Esophagus squamous epithelium (tissue), 5 donors: Measurements from ENCODE around the gene C3orf18. TPM values are rescaled to one million over a fixed set of nuclear protein-coding genes. Genes with fewer than 3 reads are reported as not detected.

Source experiments
- DNase-seq: peaks from one replicate; lab custom pipeline; 2025; lab: John Stamatoyannopoulos, UW
- H3K27ac ChIP-seq, 4 donors: fragments of 200-600 bp; sonication (generic); one replicate each; pipeline ENCODE4 v1.5.1; 2016 to 2019; ENCODE audit warnings: mild to moderate bottlenecking in 1 of 4
- H3K27me3 ChIP-seq, 4 donors: fragments of 200-600 bp; sonication (generic); 1 replicate in 3 of 4; 2 replicates in 1 of 4; pipeline versions ENCODE4 v1.5.1 to v1.6.0; 2017 to 2021; ENCODE audit warnings: antibody characterized with exemption in 1 of 4
- H3K36me3 ChIP-seq, 3 donors: fragments of 200-600 bp; sonication (generic); one replicate each; pipeline ENCODE4 v1.5.1; 2016 to 2019
- H3K4me1 ChIP-seq, 3 donors: fragments of 200-600 bp; sonication (generic); one replicate each; pipeline ENCODE4 v1.5.1; 2017 to 2019
- H3K4me3 ChIP-seq, 4 donors: fragments of 200-600 bp; sonication (generic); 1 replicate in 3 of 4; 2 replicates in 1 of 4; pipeline ENCODE4 v1.5.1; 2016 to 2019; ENCODE audit warnings: mild to moderate bottlenecking in 2 of 4, moderate library complexity in 1 of 4
- H3K9me3 ChIP-seq, 3 donors: fragments of 200-600 bp; sonication (generic); one replicate each; pipeline ENCODE4 v1.5.1; 2016 to 2019
- CTCF ChIP-seq, 6 experiments: fragments of 450-650 bp in 4 of 6; fragments of 200-600 bp in 2 of 6; sonication (generic) in 2 of 6; IDR thresholded peaks; one replicate each; pipeline ENCODE4 v1.5.1; 2016 to 2019; ENCODE audit warnings: antibody characterized with exemption in 6 of 6, mild to moderate bottlenecking in 4 of 6, moderate library complexity in 4 of 6
- POLR2A ChIP-seq, 4 donors: fragments of 450-650 bp; IDR thresholded peaks; one replicate each; pipeline ENCODE4 v1.6.1; 2017; ENCODE audit warnings: antibody characterized with exemption in 4 of 4, mild to moderate bottlenecking in 4 of 4, moderate library complexity in 3 of 4
- WGBS, 2 donors: methylation state at CpG; one replicate each; pipeline ENCODE4 v1.1.5; 2018; 5-methylcytosine and 5-hydroxymethylcytosine counted together
- intact Hi-C: fragments of 100-400 bp; cut with DNase I; formaldehyde crosslinking; loops from one replicate; pipeline ENCODE4 v1.15.0; 2022
- total RNA-seq, 4 donors: library from RNA; depleted of rRNA; stranded (reverse); fragments of >200 nt; gene quantifications; one replicate each; pipeline ENCODE4 v1.1.0, GENCODE V29; 2016
- donor health status: DM: yes; HTN: yes; CAD: no.

The C3orf18 gene
- total RNA-seq, 4 donors from 2014 or later, result 0.15 to 3.2 (median 1.2) TPM

- TF ChIP-seq CTCF (IDR thresholded peaks at IDR 0.05), result no peak
- TF ChIP-seq POLR2A (IDR thresholded peaks at IDR 0.05), result no peak
- no peak for DNase-seq
- no peaks in the 10 kb centered on the region for H3K9me3 ChIP-seq
- 95% methylated on average over 2 of the region's 5 CpGs; no CpG with 5 or more reads in 1 of the 2 donors for WGBS, 2 donors
- no peaks in the 10 kb centered on the region for H3K4me1 ChIP-seq
- H3K27me3 ChIP-seq, result peaks cover 0 to 21% (median 0%) of the 10 kb centered on the region in 4 donors
- H3K4me3 ChIP-seq, result no peak overlapping the region
- H3K27ac ChIP-seq, result no peak overlapping the region
- intact Hi-C loops, result no loop called here
- H3K36me3 ChIP-seq, result no peaks in the 10 kb centered on the region
These were observed 13.0 kb downstream of the C3orf18 start for GRCh38 chr3:50554553-50554952.

- no peak for TF ChIP-seq CTCF (IDR thresholded peaks at IDR 0.05)
- no peak for TF ChIP-seq POLR2A (IDR thresholded peaks at IDR 0.05)
- Histone ChIP-seq H3K4me3 (no peak overlapping the region), H3K27me3 (peaks cover 0 to 21% (median 0%) of the 10 kb centered on the region in 4 donors), H3K36me3 (no peaks in the 10 kb centered on the region), H3K9me3 (no peaks in the 10 kb centered on the region), H3K27ac (no peak overlapping the region), H3K4me1 (no peaks in the 10 kb centered on the region)
- WGBS, 2 donors, result 56 to 67% methylated on average over 5 of the region's 9 CpGs
- DNase-seq, result no peak
- intact Hi-C loops, result no loop called here
These were observed 14.9 kb downstream of the C3orf18 start for GRCh38 chr3:50552598-50552997.

- 66 to 79% methylated on average over 2 to 4 of the region's 7 CpGs for WGBS, 2 donors
- intact Hi-C loops, result no loop called here
These were observed 15.7 kb downstream of the C3orf18 start for GRCh38 chr3:50551681-50552435.

GRCh38 chr3:50551054-50551659 lies 16.4 kb downstream of the C3orf18 start:
- no peak overlapping the region for H3K27ac ChIP-seq
- no peak overlapping the region for H3K4me3 ChIP-seq
- intact Hi-C loops, result no loop called here
- no peaks in the 10 kb centered on the region for H3K36me3 ChIP-seq
- no peak for TF ChIP-seq POLR2A (IDR thresholded peaks at IDR 0.05)
- TF ChIP-seq CTCF (IDR thresholded peaks at IDR 0.05), result no peak
- H3K4me1 ChIP-seq, result no peaks in the 10 kb centered on the region
- no peak for DNase-seq
- no peaks in the 10 kb centered on the region for H3K9me3 ChIP-seq
- WGBS, 2 donors, result 40 to 49% methylated on average over 4 to 7 of the region's 9 CpGs
- H3K27me3 ChIP-seq, result peaks cover 0 to 16% (median 0%) of the 10 kb centered on the region in 4 donors

More at GRCh38 chr3:50551681-50552435, 15.7 kb downstream of the C3orf18 start:
- H3K27ac ChIP-seq, result no peak overlapping the region
- TF ChIP-seq POLR2A (IDR thresholded peaks at IDR 0.05) (no peak), CTCF (IDR thresholded peaks at IDR 0.05) (peak in 3 of 6 experiments; percentile 11 to 25 (median 15))
- DNase-seq, result no peak
- H3K4me1 ChIP-seq, result no peaks in the 10 kb centered on the region
- no peak overlapping the region for H3K4me3 ChIP-seq
- peaks cover 0 to 17% (median 0%) of the 10 kb centered on the region in 4 donors for H3K27me3 ChIP-seq
- no peaks in the 10 kb centered on the region for H3K36me3 ChIP-seq
- H3K9me3 ChIP-seq, result no peaks in the 10 kb centered on the region
